ENCODE data around the gene TTLL7.

GRCh38 chr1:83942914-83943313, 56.0 kb downstream of the TTLL7 start:
- TF ChIP-seq CTCF (IDR thresholded peaks at IDR 0.05) (no peak), POLR2A (IDR thresholded peaks at IDR 0.05) (no peak)

All from tibial nerve (tissue), 3 donors.